A673 (cell line): ENCODE data around the gene PPP1R16B.

Experiments
- CTCF ChIP-seq: fragments of 300-800, 200-600 bp; sonication (generic); conservative IDR thresholded peaks from 2 replicates; pipeline ENCODE4 v1.5.1; 2017; ENCODE audit warnings: low read depth, mild to moderate bottlenecking, antibody characterized with exemption, low read length, moderate library complexity, mixed read lengths
- EZH2 ChIP-seq: fragments of 200-600 bp; sonication (generic); IDR thresholded peaks from 2 replicates; pipeline ENCODE4 v1.6.1; 2017; ENCODE audit warnings: borderline replicate concordance, low read depth, mild to moderate bottlenecking, mixed read lengths, antibody characterized with exemption, low read length; ENCODE audit not compliant: poor library complexity, severe bottlenecking

DNA sequence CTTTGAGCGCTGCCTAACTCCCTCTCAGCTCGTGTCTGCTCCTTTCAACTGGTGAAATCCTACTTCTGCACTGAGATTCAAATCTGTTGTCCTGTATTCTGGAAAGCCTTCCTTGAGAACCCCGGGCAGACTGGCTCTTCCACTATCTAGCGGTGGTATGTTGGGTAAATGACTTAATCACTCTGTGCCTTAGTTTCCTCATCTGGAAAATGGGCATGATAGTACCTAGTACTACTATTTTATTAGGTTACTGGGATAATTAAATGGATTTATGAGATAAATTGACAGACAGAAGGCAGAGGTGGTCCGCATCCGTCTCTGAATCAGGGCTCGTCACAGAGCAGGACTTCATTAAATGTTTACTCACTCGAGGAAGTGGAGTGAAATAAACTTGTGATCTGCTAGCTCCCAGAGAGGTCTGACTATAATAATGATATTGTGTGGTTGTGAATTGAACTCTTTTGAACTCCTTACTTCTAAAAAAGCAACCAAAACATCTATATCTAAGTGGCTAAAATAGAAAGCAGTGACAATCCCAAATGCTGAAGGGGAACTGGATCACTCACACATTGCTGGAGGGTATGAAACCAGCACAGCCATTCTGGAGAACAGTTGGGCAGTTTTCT, 26.6 kb downstream of the PPP1R16B start:
- TF ChIP-seq CTCF (no peak), EZH2 (no peak)
